HepG2 (cell line): Measurements from ENCODE around the gene AK2. TPM values are rescaled to one million over a fixed set of nuclear protein-coding genes. Genes with fewer than 3 reads are reported as not detected.

ENCODE experiments used
- ATAC-seq: fragments of 200-7000 bp; cut with Tn5 transposase; 3 replicates; pipeline ENCODE4 v1.9.1; 2020; ENCODE audit warnings: mild to moderate bottlenecking, moderate library complexity
- BruUV-seq: library from RNA; stranded (reverse); fragments of 400-500 nt; replicated peaks from 2 replicates; lab custom pipeline; 2021; lab: Mats Ljungman, UMichigan
- CTCF ChIA-PET: fragments of 300-600 bp; formaldehyde crosslinking; extraction: SDS; loops from one replicate; lab custom pipeline; 2021; ENCODE audit warnings: low total read pairs, inconsistent platforms, low intra/inter-chr PET ratio; lab: Yijun Ruan, JAX
- POLR2A ChIA-PET: fragments of 350-600 bp; sonication (Branson Sonifier 250); formaldehyde crosslinking; loops from one replicate; lab custom pipeline; 2020; ENCODE audit warnings: antibody characterized with exemption, inconsistent platforms; lab: Yijun Ruan, JAX
- DNase-seq: peaks from one replicate; pipeline ENCODE4 v3.0.0-alpha.2; 2015; ENCODE audit warnings: low spot score
- FAIRE-seq: peaks from 3 replicates; lab custom pipeline; 2011; peaks lifted over from hg19 to GRCh38; lab: Jason Lieb, UNC
- H2AFZ ChIP-seq: one replicate; pipeline ENCODE4 v1.6.1; 2011; ENCODE audit warnings: low read length, inconsistent platforms
- H3K27ac ChIP-seq: fragments of 300-600 bp; 3 replicates; pipeline ENCODE4 v1.8.0; 2011; ENCODE audit warnings: mixed run types, mild to moderate bottlenecking, mixed read lengths, low read length, inconsistent platforms; ENCODE audit not compliant: insufficient read depth; ENCODE audit errors: extremely low read length
- H3K27me3 ChIP-seq, 2 experiments: fragments of 200-600 bp in 1 of 2; 2 replicates in 1 of 2; 3 replicates in 1 of 2; pipeline versions ENCODE4 v1.6.0 to v1.8.0; 2011; ENCODE audit warnings: low read length in 2 of 2, mild to moderate bottlenecking in 2 of 2, moderate library complexity in 2 of 2, inconsistent platforms in 1 of 2; ENCODE audit not compliant: insufficient read depth in 2 of 2, control insufficient read depth in 1 of 2
- H3K36me3 ChIP-seq, 2 experiments: fragments of 200-600 bp in 1 of 2; replicated peaks in 1 of 2; 2 replicates in 1 of 2; 3 replicates in 1 of 2; pipeline versions ENCODE4 v1.5.1 to v1.8.0; 2011; ENCODE audit warnings: low read length in 2 of 2, inconsistent platforms in 1 of 2; ENCODE audit not compliant: insufficient read depth in 2 of 2, control insufficient read depth in 1 of 2
- H3K4me1 ChIP-seq: 2 replicates; pipeline ENCODE4 v1.5.1; 2012; ENCODE audit warnings: low read length, inconsistent platforms; ENCODE audit not compliant: insufficient read depth
- H3K4me2 ChIP-seq: 2 replicates; pipeline ENCODE4 v1.6.0; 2011; ENCODE audit warnings: low read depth, low read length, inconsistent platforms
- H3K4me3 ChIP-seq, 3 experiments: fragments of 200-600 bp in 1 of 3; sonication (generic), shearing (Covaris generic) in 1 of 3; replicated peaks in 1 of 3; 2 replicates each; pipeline ENCODE4 v1.5.1; 2011 to 2016; ENCODE audit warnings: low read length in 3 of 3, inconsistent platforms in 2 of 3, low read depth in 2 of 3, mild to moderate bottlenecking in 2 of 3, control low read depth in 1 of 3, mixed read lengths in 1 of 3; ENCODE audit not compliant: insufficient read depth in 1 of 3
- H3K79me2 ChIP-seq: one replicate; pipeline ENCODE4 v1.6.1; 2011; ENCODE audit warnings: low read length, inconsistent platforms; ENCODE audit not compliant: insufficient read depth
- H3K9ac ChIP-seq: 2 replicates; pipeline ENCODE4 v1.6.0; 2011; ENCODE audit warnings: mild to moderate bottlenecking, low read depth, low read length, inconsistent platforms; ENCODE audit not compliant: insufficient read depth
- H3K9me3 ChIP-seq: 2 replicates; pipeline ENCODE4 v1.5.1; 2012; ENCODE audit warnings: mild to moderate bottlenecking, low read length
- H4K20me1 ChIP-seq: 2 replicates; pipeline ENCODE4 v1.6.0; 2011; ENCODE audit warnings: inconsistent platforms, mild to moderate bottlenecking, low read length, moderate library complexity; ENCODE audit not compliant: insufficient read depth
- CEBPB ChIP-seq: IDR thresholded peaks from 2 replicates; pipeline ENCODE4 v1.6.1; 2011; ENCODE audit warnings: low read depth, low read length, improper control_type of control experiment, borderline replicate concordance
- FOXK1 ChIP-seq: sonication (generic); formaldehyde crosslinking; IDR thresholded peaks from 2 replicates; pipeline ENCODE4 v1.4.0; 2020; ENCODE audit warnings: low read depth, missing genetic modification reagents, borderline replicate concordance
- FUBP1 ChIP-seq: sonication (generic); formaldehyde crosslinking; IDR thresholded peaks from 2 replicates; pipeline ENCODE4 v1.5.1; 2020; ENCODE audit warnings: missing genetic modification reagents, mild to moderate bottlenecking, borderline replicate concordance
- KLF12 ChIP-seq: sonication (generic); formaldehyde crosslinking; IDR thresholded peaks from 2 replicates; pipeline ENCODE4 v1.4.0; 2020; ENCODE audit warnings: missing genetic modification reagents, borderline replicate concordance
- PTBP1 ChIP-seq: fragments of 200-400 bp; formaldehyde crosslinking; IDR thresholded peaks from 2 replicates; pipeline ENCODE4 v1.6.1; 2018; ENCODE audit warnings: low read length, low read depth; ENCODE audit not compliant: poor library complexity, severe bottlenecking
- SOX13 ChIP-seq, 3 experiments: fragments of 450-650 bp in 1 of 3; sonication (generic) in 1 of 3; formaldehyde crosslinking in 1 of 3; IDR thresholded peaks in 2 of 3; conservative IDR thresholded peaks in 1 of 3; 2 replicates each; pipeline versions ENCODE4 v1.5.0 to v1.6.1; 2016 to 2020; ENCODE audit warnings: antibody characterized with exemption in 1 of 3, mild to moderate bottlenecking in 1 of 3, missing compliant biosample characterization in 1 of 3, missing genetic modification reagents in 1 of 3, moderate library complexity in 1 of 3
- TOPORS ChIP-seq: sonication (generic); formaldehyde crosslinking; IDR thresholded peaks from 2 replicates; pipeline ENCODE4 v1.8.0; 2023; ENCODE audit warnings: mild to moderate bottlenecking, missing genetic modification reagents
- ZBTB34 ChIP-seq: sonication (generic); formaldehyde crosslinking; IDR thresholded peaks from 2 replicates; pipeline ENCODE4 v1.8.0; 2022; ENCODE audit warnings: mild to moderate bottlenecking, missing genetic modification reagents
- ZNF362 ChIP-seq: sonication (generic); formaldehyde crosslinking; IDR thresholded peaks from 2 replicates; pipeline ENCODE4 v1.4.0; 2020; ENCODE audit warnings: missing genetic modification reagents, mild to moderate bottlenecking, borderline replicate concordance
- ZNF644 ChIP-seq: IDR thresholded peaks from 2 replicates; pipeline ENCODE4 v1.6.1; 2016; ENCODE audit warnings: low read depth
- ZNF660 ChIP-seq: sonication (generic); formaldehyde crosslinking; IDR thresholded peaks from 2 replicates; pipeline ENCODE4 v1.5.1; 2020; ENCODE audit warnings: mild to moderate bottlenecking, low read depth, missing genetic modification reagents, borderline replicate concordance
- ZNF720 ChIP-seq: sonication (generic); formaldehyde crosslinking; IDR thresholded peaks from 2 replicates; pipeline ENCODE4 v1.4.0; 2020; ENCODE audit warnings: missing genetic modification reagents
- ZNF777 ChIP-seq: sonication (generic); formaldehyde crosslinking; IDR thresholded peaks from 2 replicates; pipeline ENCODE4 v1.4.0; 2020; ENCODE audit warnings: missing genetic modification reagents
- ZSCAN25 ChIP-seq: sonication (generic); formaldehyde crosslinking; IDR thresholded peaks from 2 replicates; pipeline ENCODE4 v1.8.0; 2022; ENCODE audit warnings: mild to moderate bottlenecking, missing genetic modification reagents
- WGBS: methylation state at CpG from one replicate; pipeline ENCODE4 v1.1.6; 2017; ENCODE audit warnings: low lambda C conversion rate; 5-methylcytosine and 5-hydroxymethylcytosine counted together
- in situ Hi-C: cut with HindIII; loops from 2 replicates; pipeline ENCODE4 v1.10.0; 2017; ENCODE audit warnings: low pct_unique_long_range_greater_than_20kb; ENCODE audit not compliant: extremely low pct_ligation_motif_present
- intact Hi-C: fragments of 100-400 bp; cut with micrococcal nuclease; formaldehyde crosslinking; loops from one replicate; pipeline ENCODE4 v1.10.0; 2022; ENCODE audit not compliant: unreplicated experiment
- polyA plus RNA-seq, 8 experiments: library from polyadenylated mRNA; depleted of rRNA in 3 of 8; stranded (reverse) in 7 of 8; unstranded in 1 of 8; fragments of >200 nt; fragmentation: Illumina TruSeq in 4 of 8; extraction: Trizol in 4 of 8; gene quantifications; 2 replicates each; pipeline versions ENCODE4 v1.2.1 to v1.2.3, GENCODE V29; 2011 to 2016; ENCODE audit warnings: low read depth in 4 of 8, missing spikeins in 1 of 8, mixed read lengths in 1 of 8; ENCODE audit not compliant: insufficient read depth in 1 of 8
- total RNA-seq, 5 experiments: library from RNA; depleted of rRNA; stranded (reverse); fragments of >200 nt; fragmentation: Illumina TruSeq; extraction: Trizol; gene quantifications; 2 replicates each; pipeline ENCODE4 v1.2.3, GENCODE V29; 2016; ENCODE audit warnings: low read depth in 1 of 5

The AK2 gene
- total and polyA plus RNA-seq, 2 of the 13 experiments (the other 11 are each of a cell fraction or from before 2014, with no cell fraction given): 170 to 188 TPM

GRCh38 chr1:33042831-33043230 is 6.1 kb upstream of the AK2 start:
- Histone ChIP-seq H4K20me1 (no peaks in the 10 kb centered on the region), H3K36me3 (no peaks in the 10 kb centered on the region), H3K79me2 (no peaks in the 10 kb centered on the region), H3K9ac (no peak overlapping the region), H3K9me3 (no peaks in the 10 kb centered on the region), H3K27me3 (no peaks in the 10 kb centered on the region), H2AFZ (no peak overlapping the region), H3K4me3 (no peak overlapping the region), H3K4me2 (peak overlapping the region; percentile 11; the same call in 1 of the 2 replicates), H3K27ac (no peak overlapping the region), H3K4me1 (peaks cover 86% of the 10 kb centered on the region)
- ChIA-PET CTCF (no interaction called here), POLR2A (no interaction called here)
- intact Hi-C loops (no loop called here), in situ Hi-C loops (no loop called here)
- DNase-seq (no peak), ATAC-seq (no peak), FAIRE-seq (no peak)
- BruUV-seq: no TSS peak
- no peak for TF ChIP-seq FUBP1 (CRISPR knock-in tag)
- no peak for TF ChIP-seq FOXK1 (CRISPR knock-in tag)
- 45% methylated on average over 1 of the region's 1 CpG for WGBS

- H3K27me3 ChIP-seq: no peaks in the 10 kb centered on the region
- no peak for ATAC-seq
- in situ Hi-C loops (no loop called here), intact Hi-C loops (no loop called here)
- BruUV-seq: no TSS peak
- ChIA-PET POLR2A (no interaction called here), CTCF (no interaction called here)
- no peaks in the 10 kb centered on the region for H3K9me3 ChIP-seq
- H3K4me3 ChIP-seq: no peak overlapping the region
- H2AFZ ChIP-seq: no peak overlapping the region
- WGBS: 4% methylated on average over 1 of the region's 1 CpG
- DNase-seq: peak; percentile 21
- peaks cover 76% of the 10 kb centered on the region for H3K4me1 ChIP-seq
- H3K9ac ChIP-seq: no peak overlapping the region
- H4K20me1 ChIP-seq: no peaks in the 10 kb centered on the region
- H3K27ac ChIP-seq: no peak overlapping the region
- no peaks in the 10 kb centered on the region for H3K36me3 ChIP-seq
- no peak for FAIRE-seq
- H3K4me2 ChIP-seq: no peak overlapping the region
- peaks cover 6% of the 10 kb centered on the region for H3K79me2 ChIP-seq
- no peak for TF ChIP-seq TOPORS (CRISPR knock-in tag)
- no peak for TF ChIP-seq ZNF720
- no peak for TF ChIP-seq ZNF660 (CRISPR knock-in tag)
- TF ChIP-seq ZNF777 (CRISPR knock-in tag): no peak
- 0 out of 2 replicates have a peak, but pooled peaks have one; percentile 35 for TF ChIP-seq ZNF644 (CRISPR knock-in tag)
- TF ChIP-seq ZBTB34 (CRISPR knock-in tag): no peak
- TF ChIP-seq PTBP1: no peak
- no peak for TF ChIP-seq KLF12 (CRISPR knock-in tag)
- no peak for TF ChIP-seq SOX13 (IDR thresholded peaks at IDR 0.05)
- peak in 1 of 2 experiments; percentile 15; a peak in 1 of 4 replicates for TF ChIP-seq SOX13 (CRISPR knock-in tag; conservative IDR thresholded peaks at IDR 0.05 in 1 of 2, IDR thresholded peaks at IDR 0.05 in 1 of 2)
- TF ChIP-seq ZNF362: peak; percentile 71; the same call in 1 of the 2 replicates
- TF ChIP-seq CEBPB: peak; percentile 40; the same call in 1 of the 2 replicates
- no peak for TF ChIP-seq ZSCAN25
Measured at GRCh38 chr1:33041026-33041425, 4.3 kb upstream of the AK2 start.
